CD4-positive, alpha-beta memory T cell (primary cell): ENCODE results near the gene NT5DC4. TPM values are rescaled to one million over a fixed set of nuclear protein-coding genes. Genes with fewer than 3 reads are reported as not detected.

Experiments used
- CTCF ChIA-PET: fragments of 350-600 bp; sonication (Branson Sonifier 250); formaldehyde crosslinking; loops from one replicate; lab custom pipeline; 2021; ENCODE audit warnings: inconsistent platforms; ENCODE audit not compliant: partially characterized antibody; lab: Charles Lee
- POLR2A ChIA-PET: fragments of 350-600 bp; sonication (Branson Sonifier 250); formaldehyde crosslinking; loops from one replicate; lab custom pipeline; 2021; ENCODE audit not compliant: partially characterized antibody; lab: Charles Lee
- DNase-seq, 5 donors: peaks; one replicate each; pipeline versions ENCODE4 v3.0.0 to v3.0.0-alpha.2; 2020 to 2022; ENCODE audit warnings: mixed read lengths in 1 of 5
- H3K27ac ChIP-seq: one replicate; pipeline ENCODE4 v1.7.0; 2013; ENCODE audit warnings: low read depth, low read length
- H3K27me3 ChIP-seq: 2 replicates; pipeline ENCODE4 v1.7.0; 2013; ENCODE audit warnings: mild to moderate bottlenecking, low read length, moderate library complexity; ENCODE audit not compliant: insufficient read depth
- H3K36me3 ChIP-seq: 2 replicates; pipeline ENCODE4 v1.7.0; 2013; ENCODE audit warnings: mild to moderate bottlenecking, low read length, moderate library complexity; ENCODE audit not compliant: insufficient read depth
- H3K4me1 ChIP-seq: 2 replicates; pipeline ENCODE4 v1.7.0; 2013; ENCODE audit warnings: mild to moderate bottlenecking, low read length, moderate library complexity; ENCODE audit not compliant: insufficient read depth
- H3K4me3 ChIP-seq, 2 donors: one replicate each; pipeline ENCODE4 v1.7.0; 2013; ENCODE audit warnings: low read length in 2 of 2, mild to moderate bottlenecking in 1 of 2
- H3K9me3 ChIP-seq, 2 donors: one replicate each; pipeline ENCODE4 v1.7.0; 2013; ENCODE audit warnings: low read length in 2 of 2, control low read depth in 1 of 2; ENCODE audit not compliant: control insufficient read depth in 1 of 2
- H3K27ac Mint-ChIP-seq, 7 donors: one replicate each; pipeline ENCODE4 v1.8.0; 2020 to 2021; ENCODE audit warnings: mixed read lengths in 7 of 7, mild to moderate bottlenecking in 6 of 7, inconsistent platforms in 3 of 7, moderate library complexity in 3 of 7
- H3K27me3 Mint-ChIP-seq, 2 donors: one replicate each; pipeline ENCODE4 v1.8.0; 2020 to 2021; ENCODE audit warnings: mixed read lengths in 2 of 2
- H3K36me3 Mint-ChIP-seq, 2 donors: one replicate each; pipeline ENCODE4 v1.8.0; 2020 to 2021; ENCODE audit warnings: mixed read lengths in 2 of 2, inconsistent platforms in 1 of 2, mild to moderate bottlenecking in 1 of 2
- H3K4me1 Mint-ChIP-seq, 4 donors: one replicate each; pipeline ENCODE4 v1.8.0; 2020 to 2021; ENCODE audit warnings: mixed read lengths in 4 of 4, mild to moderate bottlenecking in 1 of 4
- H3K4me3 Mint-ChIP-seq, 8 donors: one replicate each; pipeline ENCODE4 v1.8.0; 2020 to 2021; ENCODE audit warnings: mixed read lengths in 8 of 8, mild to moderate bottlenecking in 7 of 8, moderate library complexity in 6 of 8, inconsistent platforms in 3 of 8
- H3K9me3 Mint-ChIP-seq, 8 donors: one replicate each; pipeline ENCODE4 v1.8.0; 2020 to 2021; ENCODE audit warnings: mixed read lengths in 8 of 8, mild to moderate bottlenecking in 5 of 8, inconsistent platforms in 3 of 8, moderate library complexity in 1 of 8
- intact Hi-C: fragments of 100-400 bp; cut with micrococcal nuclease; formaldehyde crosslinking; loops from one replicate; pipeline ENCODE4 v1.15.1; 2023
- polyA plus RNA-seq, 2 donors: library from polyadenylated mRNA; unstranded; fragments of 300-500 nt; fragmentation: Illumina TruSeq; gene quantifications; one replicate each; pipeline ENCODE4 v1.2.3, GENCODE V29; 2021
- total RNA-seq, 2 experiments: library from RNA; stranded (reverse); gene quantifications; one replicate each; pipeline ENCODE4 v1.2.3, GENCODE V29; 2021

The NT5DC4 gene
- total and polyA plus RNA-seq, 4 experiments from 2014 or later = not detected

- Mint-ChIP-seq H3K27me3 (no peaks in the 10 kb centered on the region), H3K9me3 (no peaks in the 10 kb centered on the region), H3K27ac (peak overlapping the region in 1 of 7 donors; percentile 0), H3K4me3 (peak overlapping the region in 3 of 8 donors; percentile 1 to 12 (median 4)), H3K4me1 (peaks cover 10 to 37% (median 23%) of the 10 kb centered on the region in 4 donors), H3K36me3 (no peaks in the 10 kb centered on the region)
- peak overlapping the region in 1 of 2 donors; percentile 1 for H3K4me3 ChIP-seq
- POLR2A ChIA-PET = interaction anchor here (1.2 kb wide), 1 partner anchor 129 kb away, joined by 6 read pairs; no protein-coding TSS in a partner anchor
- H3K36me3 ChIP-seq = no peaks in the 10 kb centered on the region
- no peaks in the 10 kb centered on the region for H3K27me3 ChIP-seq
- intact Hi-C loops = no loop called here
- no peak overlapping the region for H3K27ac ChIP-seq
- H3K4me1 ChIP-seq = peaks cover 9% of the 10 kb centered on the region
- CTCF ChIA-PET = interaction anchor here (1.0 to 2.1 kb wide), 3 partner anchors 12 to 156 kb away, joined by 3 to 6 read pairs (median 3); no protein-coding TSS in a partner anchor
- DNase-seq = no peak
- H3K9me3 ChIP-seq = no peaks in the 10 kb centered on the region
Measured at GRCh38 chr2:112756207-112756606, 35.4 kb downstream of the NT5DC4 start.

GRCh38 chr2:112757265-112757664 is 36.4 kb downstream of the NT5DC4 start:
- H3K27ac Mint-ChIP-seq = no peak overlapping the region
- POLR2A ChIA-PET = no interaction called here
- intact Hi-C loops = no loop called here
- H3K27ac ChIP-seq = no peak overlapping the region
- H3K4me3 Mint-ChIP-seq = no peak overlapping the region
- DNase-seq = no peak
- no peaks in the 10 kb centered on the region for H3K27me3 ChIP-seq
- H3K36me3 ChIP-seq = no peaks in the 10 kb centered on the region
- H3K4me1 ChIP-seq = peaks cover 9% of the 10 kb centered on the region
- H3K9me3 Mint-ChIP-seq = no peaks in the 10 kb centered on the region
- no peaks in the 10 kb centered on the region for H3K27me3 Mint-ChIP-seq
- H3K4me3 ChIP-seq = no peak overlapping the region
- no peaks in the 10 kb centered on the region for H3K9me3 ChIP-seq
- CTCF ChIA-PET = no interaction called here
- H3K36me3 Mint-ChIP-seq = no peaks in the 10 kb centered on the region
- H3K4me1 Mint-ChIP-seq = peaks cover 10 to 37% (median 22%) of the 10 kb centered on the region in 4 donors

GRCh38 chr2:112758711-112759110 is 37.9 kb downstream of the NT5DC4 start:
- no peaks in the 10 kb centered on the region for H3K36me3 Mint-ChIP-seq
- ChIA-PET POLR2A (no interaction called here), CTCF (no interaction called here)

GRCh38 chr2:112760149-112760548 is 39.3 kb downstream of the NT5DC4 start:
- Mint-ChIP-seq H3K4me3 (no peak overlapping the region), H3K27me3 (no peaks in the 10 kb centered on the region), H3K36me3 (peaks cover 0 to 4% of the 10 kb centered on the region in 2 donors), H3K4me1 (peaks cover 18 to 40% (median 26%) of the 10 kb centered on the region in 4 donors), H3K27ac (no peak overlapping the region), H3K9me3 (no peaks in the 10 kb centered on the region)
- ChIA-PET POLR2A (no interaction called here), CTCF (interaction anchor here (0.9 to 4.7 kb wide), 3 partner anchors 11 to 125 kb away, joined by 3 to 49 read pairs (median 4); no protein-coding TSS in a partner anchor)
- Histone ChIP-seq H3K36me3 (no peaks in the 10 kb centered on the region), H3K9me3 (no peaks in the 10 kb centered on the region), H3K4me3 (no peak overlapping the region), H3K4me1 (peaks cover 26% of the 10 kb centered on the region), H3K27ac (no peak overlapping the region), H3K27me3 (no peaks in the 10 kb centered on the region)
- no peak for DNase-seq
- intact Hi-C loops = loop anchor here (5.0 kb wide), 1 partner anchor 1638 kb away; the partner anchor contains the start of gene BCL2L11

More at GRCh38 chr2:112758711-112759110, 37.9 kb downstream of the NT5DC4 start:
- H3K27me3 Mint-ChIP-seq = no peaks in the 10 kb centered on the region
- Histone ChIP-seq H3K36me3 (no peaks in the 10 kb centered on the region), H3K27ac (no peak overlapping the region), H3K4me1 (peaks cover 17% of the 10 kb centered on the region), H3K27me3 (no peaks in the 10 kb centered on the region), H3K4me3 (no peak overlapping the region), H3K9me3 (no peaks in the 10 kb centered on the region)
- no peak overlapping the region for H3K4me3 Mint-ChIP-seq
- DNase-seq = no peak
- peak overlapping the region in 1 of 7 donors; percentile 18 for H3K27ac Mint-ChIP-seq
- no peaks in the 10 kb centered on the region for H3K9me3 Mint-ChIP-seq
- intact Hi-C loops = no loop called here
- peaks cover 12 to 36% (median 27%) of the 10 kb centered on the region in 4 donors for H3K4me1 Mint-ChIP-seq

- POLR2A ChIA-PET = interaction anchor here (1.3 kb wide), 1 partner anchor 13 kb away, joined by 6 read pairs; no protein-coding TSS in a partner anchor
- Mint-ChIP-seq H3K27ac (peak overlapping the region in 1 of 7 donors; percentile 46), H3K4me1 (peaks cover 10 to 38% (median 23%) of the 10 kb centered on the region in 4 donors), H3K36me3 (peaks cover 0 to 4% of the 10 kb centered on the region in 2 donors), H3K4me3 (no peak overlapping the region), H3K27me3 (no peaks in the 10 kb centered on the region), H3K9me3 (no peaks in the 10 kb centered on the region)
- no peaks in the 10 kb centered on the region for H3K9me3 ChIP-seq
- H3K27me3 ChIP-seq = no peaks in the 10 kb centered on the region
- no peak overlapping the region for H3K4me3 ChIP-seq
- intact Hi-C loops = loop anchor here (5.0 kb wide), 1 partner anchor 1640 kb away; the partner anchor contains the start of gene BCL2L11
- CTCF ChIA-PET = interaction anchor here (1.4 to 4.7 kb wide), 3 partner anchors 13 to 162 kb away, joined by 3 to 49 read pairs (median 6); no protein-coding TSS in a partner anchor
- no peak for DNase-seq
- peaks cover 19% of the 10 kb centered on the region for H3K4me1 ChIP-seq
- H3K36me3 ChIP-seq = no peaks in the 10 kb centered on the region
- H3K27ac ChIP-seq = no peak overlapping the region
Measured at GRCh38 chr2:112762276-112762675, 41.5 kb downstream of the NT5DC4 start.

- Histone ChIP-seq H3K27me3 (no peaks in the 10 kb centered on the region), H3K9me3 (no peaks in the 10 kb centered on the region), H3K4me3 (peak within 1 kb of the TSS; percentile 39 to 85), H3K27ac (peak within 1 kb of the TSS; percentile 60), H3K36me3 (no peaks in the 10 kb centered on the region), H3K4me1 (peaks cover 29% of the 10 kb centered on the region)
- peak within 1 kb of the TSS; percentile 91 to 98 (median 95) for H3K4me3 Mint-ChIP-seq
- peaks cover 0 to 4% of the 10 kb centered on the region in 2 donors for H3K36me3 Mint-ChIP-seq
- DNase-seq = peak; percentile 94 to 98 (median 96)
- CTCF ChIA-PET = interaction anchor here (4.7 kb wide), 1 partner anchor 15 kb away, joined by 49 read pairs; no protein-coding TSS in a partner anchor
- peak within 1 kb of the TSS; percentile 76 to 96 (median 92) for H3K27ac Mint-ChIP-seq
- intact Hi-C loops = loop anchor here (1.0 to 5.0 kb wide), 2 partner anchors 180 to 1642 kb away; partner anchors contain the start of genes BCL2L11 and CHCHD5
- POLR2A ChIA-PET = interaction anchor here (1.0 kb wide), 1 partner anchor 14 kb away, joined by 3 read pairs; no protein-coding TSS in a partner anchor
- peaks cover 21 to 49% (median 35%) of the 10 kb centered on the region in 4 donors for H3K4me1 Mint-ChIP-seq
- no peaks in the 10 kb centered on the region for H3K27me3 Mint-ChIP-seq
- no peaks in the 10 kb centered on the region for H3K9me3 Mint-ChIP-seq
Measured at GRCh38 chr2:112764071-112765044, 43.5 kb downstream of the NT5DC4 start, which contains the start of gene CKAP2L. Gene CKAP2L, minus strand, starts transcription at chr2:112764609. Its CDS starts 11 bp downstream, at chr2:112764598.
